Measurements from ENCODE around the gene TICAM1.
"Not testable (repeated sequence)": the region's sequence is repeated elsewhere in the genome, so short reads cannot be mapped to it uniquely, and the experiment has no call there.

TICAM1 gene

GRCh38 chr19:4852484-4852883 lies 21.0 kb upstream of the TICAM1 start:
- no peaks in the 10 kb centered on the region for H3K27me3 Mint-ChIP-seq
- H3K4me3 Mint-ChIP-seq = no peak overlapping the region
- H3K9me3 Mint-ChIP-seq (ENCODE audit: low read depth) = no peaks in the 10 kb centered on the region
- H3K36me3 Mint-ChIP-seq = peaks cover 2% of the 10 kb centered on the region
- H3K27ac Mint-ChIP-seq = no peak overlapping the region
- no peaks in the 10 kb centered on the region for H3K4me1 Mint-ChIP-seq (ENCODE audit: low read depth)

- no peak overlapping the region for H3K4me3 Mint-ChIP-seq
- H3K27me3 Mint-ChIP-seq = no peaks in the 10 kb centered on the region
- H3K9me3 Mint-ChIP-seq (ENCODE audit: low read depth) = no peaks in the 10 kb centered on the region
- H3K36me3 Mint-ChIP-seq = peaks cover 2% of the 10 kb centered on the region
- H3K27ac Mint-ChIP-seq = no peak overlapping the region
- H3K4me1 Mint-ChIP-seq (ENCODE audit: low read depth) = no peaks in the 10 kb centered on the region
Measured at GRCh38 chr19:4851551-4852290, 20.2 kb upstream of the TICAM1 start.

GRCh38 chr19:4849019-4849418 lies 17.5 kb upstream of the TICAM1 start:
- no peak overlapping the region for H3K27ac Mint-ChIP-seq
- H3K4me3 Mint-ChIP-seq = no peak overlapping the region

GRCh38 chr19:4847190-4847973 lies 15.9 kb upstream of the TICAM1 start:
- Mint-ChIP-seq H3K4me3 (no peak overlapping the region), H3K27ac (no peak overlapping the region), H3K4me1 (ENCODE audit: low read depth) (no peaks in the 10 kb centered on the region), H3K9me3 (ENCODE audit: low read depth) (no peaks in the 10 kb centered on the region), H3K27me3 (no peaks in the 10 kb centered on the region), H3K36me3 (peaks cover 2% of the 10 kb centered on the region)

More at GRCh38 chr19:4849019-4849418, 17.5 kb upstream of the TICAM1 start:
- Mint-ChIP-seq H3K27me3 (no peaks in the 10 kb centered on the region), H3K4me1 (ENCODE audit: low read depth) (no peaks in the 10 kb centered on the region), H3K9me3 (ENCODE audit: low read depth) (no peaks in the 10 kb centered on the region), H3K36me3 (peaks cover 2% of the 10 kb centered on the region)

GRCh38 chr19:4845975-4846374 lies 14.5 kb upstream of the TICAM1 start:
- not testable (repeated sequence) for H3K27me3 Mint-ChIP-seq; H3K4me1 Mint-ChIP-seq (ENCODE audit: low read depth); H3K9me3 Mint-ChIP-seq (ENCODE audit: low read depth); H3K4me3 Mint-ChIP-seq; H3K27ac Mint-ChIP-seq; H3K36me3 Mint-ChIP-seq

- Mint-ChIP-seq H3K27ac (no peak overlapping the region), H3K4me3 (no peak overlapping the region), H3K4me1 (ENCODE audit: low read depth) (no peaks in the 10 kb centered on the region), H3K36me3 (peaks cover 4% of the 10 kb centered on the region), H3K9me3 (ENCODE audit: low read depth) (no peaks in the 10 kb centered on the region), H3K27me3 (no peaks in the 10 kb centered on the region)
Measured at GRCh38 chr19:4844348-4845179, 13.1 kb upstream of the TICAM1 start.

- H3K27ac Mint-ChIP-seq = no peak overlapping the region
- H3K9me3 Mint-ChIP-seq (ENCODE audit: low read depth) = no peaks in the 10 kb centered on the region
- H3K36me3 Mint-ChIP-seq = peaks cover 4% of the 10 kb centered on the region
- H3K27me3 Mint-ChIP-seq = no peaks in the 10 kb centered on the region
- H3K4me3 Mint-ChIP-seq = no peak overlapping the region
- no peaks in the 10 kb centered on the region for H3K4me1 Mint-ChIP-seq (ENCODE audit: low read depth)
Measured at GRCh38 chr19:4843647-4843965, 12.1 kb upstream of the TICAM1 start.

- Mint-ChIP-seq H3K4me1 (ENCODE audit: low read depth) (no peaks in the 10 kb centered on the region), H3K27me3 (no peaks in the 10 kb centered on the region), H3K9me3 (ENCODE audit: low read depth) (no peaks in the 10 kb centered on the region), H3K4me3 (no peak overlapping the region), H3K36me3 (peaks cover 4% of the 10 kb centered on the region), H3K27ac (no peak overlapping the region)
Measured at GRCh38 chr19:4839192-4839591, 7.7 kb upstream of the TICAM1 start.

- Mint-ChIP-seq H3K36me3 (no peaks in the 10 kb centered on the region), H3K27me3 (no peaks in the 10 kb centered on the region), H3K9me3 (ENCODE audit: low read depth) (no peaks in the 10 kb centered on the region), H3K4me3 (peak overlapping the region; percentile 75), H3K27ac (peak overlapping the region; percentile 64), H3K4me1 (ENCODE audit: low read depth) (peaks cover 23% of the 10 kb centered on the region)
Measured at GRCh38 chr19:4832776-4833175, 1.3 kb upstream of the TICAM1 start.

GRCh38 chr19:4831979-4832340 lies 448 bp upstream of the TICAM1 start:
- not testable (repeated sequence) for H3K9me3 Mint-ChIP-seq (ENCODE audit: low read depth); H3K27me3 Mint-ChIP-seq; H3K36me3 Mint-ChIP-seq
- peak overlapping the region; percentile 66 for H3K27ac Mint-ChIP-seq
- H3K4me3 Mint-ChIP-seq = peak overlapping the region; percentile 95
- peaks cover 24% of the 10 kb centered on the region for H3K4me1 Mint-ChIP-seq (ENCODE audit: low read depth)

- no peaks in the 10 kb centered on the region for H3K36me3 Mint-ChIP-seq
- H3K4me3 Mint-ChIP-seq = peak overlapping the region; percentile 95
- no peaks in the 10 kb centered on the region for H3K27me3 Mint-ChIP-seq
- no peaks in the 10 kb centered on the region for H3K9me3 Mint-ChIP-seq (ENCODE audit: low read depth)
- peaks cover 24% of the 10 kb centered on the region for H3K4me1 Mint-ChIP-seq (ENCODE audit: low read depth)
- H3K27ac Mint-ChIP-seq = peak overlapping the region; percentile 92
Measured at GRCh38 chr19:4830768-4831265, 695 bp downstream of the TICAM1 start.

- H3K36me3 Mint-ChIP-seq = no peaks in the 10 kb centered on the region
- H3K4me3 Mint-ChIP-seq = peak overlapping the region; percentile 95
- peak overlapping the region; percentile 92 for H3K27ac Mint-ChIP-seq
- H3K9me3 Mint-ChIP-seq (ENCODE audit: low read depth) = no peaks in the 10 kb centered on the region
- no peaks in the 10 kb centered on the region for H3K27me3 Mint-ChIP-seq
- peaks cover 24% of the 10 kb centered on the region for H3K4me1 Mint-ChIP-seq (ENCODE audit: low read depth)
Measured at GRCh38 chr19:4830332-4830731, 1.2 kb downstream of the TICAM1 start.

GRCh38 chr19:4829001-4829712 lies 2.4 kb downstream of the TICAM1 start:
- Mint-ChIP-seq H3K4me3 (peak overlapping the region; percentile 74), H3K27ac (peak overlapping the region; percentile 73), H3K27me3 (no peaks in the 10 kb centered on the region), H3K4me1 (ENCODE audit: low read depth) (peaks cover 24% of the 10 kb centered on the region), H3K36me3 (no peaks in the 10 kb centered on the region), H3K9me3 (ENCODE audit: low read depth) (no peaks in the 10 kb centered on the region)

GRCh38 chr19:4823577-4823976 lies 7.9 kb downstream of the TICAM1 start:
- H3K4me1 Mint-ChIP-seq (ENCODE audit: low read depth) = peaks cover 3% of the 10 kb centered on the region
- peaks cover 2% of the 10 kb centered on the region for H3K36me3 Mint-ChIP-seq
- H3K27me3 Mint-ChIP-seq = no peaks in the 10 kb centered on the region
- H3K27ac Mint-ChIP-seq = no peak overlapping the region
- no peaks in the 10 kb centered on the region for H3K9me3 Mint-ChIP-seq (ENCODE audit: low read depth)
- no peak overlapping the region for H3K4me3 Mint-ChIP-seq
